GM12878 (cell line): ENCODE results near the gene GRIK1. TPM values are rescaled to one million over a fixed set of nuclear protein-coding genes. Genes with fewer than 3 reads are reported as not detected.

Experiments
- ATAC-seq: fragments of 200-7000 bp; cut with Tn5 transposase; 3 replicates; pipeline ENCODE4 v1.9.1; 2020; ENCODE audit warnings: mild to moderate bottlenecking, moderate library complexity
- BruUV-seq: library from RNA; stranded (reverse); fragments of 400-500 nt; replicated peaks from 2 replicates; lab custom pipeline; 2021; lab: Mats Ljungman, UMichigan
- CTCF ChIA-PET: fragments of 300-600 bp; sonication (Branson Sonifier 250); formaldehyde crosslinking; extraction: SDS; loops from one replicate; lab custom pipeline; 2021; ENCODE audit warnings: inconsistent platforms; lab: Yijun Ruan, JAX
- POLR2A ChIA-PET: fragments of 350-600 bp; formaldehyde crosslinking; extraction: SDS; loops from one replicate; lab custom pipeline; 2021; ENCODE audit warnings: inconsistent platforms; lab: Charles Lee
- RAD21 ChIA-PET: fragments of 300-600 bp; sonication (Branson Sonifier 250); formaldehyde crosslinking; loops from one replicate; lab custom pipeline; 2023; ENCODE audit warnings: antibody characterized with exemption; ENCODE audit not compliant: unreplicated experiment; lab: Charles Lee
- SMC1A ChIA-PET: fragments of 300-600 bp; sonication (Branson Sonifier 250); formaldehyde crosslinking; loops from one replicate; lab custom pipeline; 2023; ENCODE audit not compliant: unreplicated experiment, uncharacterized antibody; lab: Charles Lee
- DNase-seq: peaks from one replicate; pipeline ENCODE4 v3.0.0-alpha.2; 2011; ENCODE audit warnings: low read depth, low spot score
- FAIRE-seq: peaks from 3 replicates; lab custom pipeline; 2011; peaks lifted over from hg19 to GRCh38; lab: Jason Lieb, UNC
- H2AFZ ChIP-seq: 2 replicates; pipeline ENCODE4 v1.6.0; 2011; ENCODE audit warnings: low read depth, low read length, control low read depth; ENCODE audit not compliant: control insufficient read depth
- H3K27ac ChIP-seq: 2 replicates; pipeline ENCODE4 v1.5.1; 2011; ENCODE audit warnings: control low read depth; ENCODE audit not compliant: control insufficient read depth, insufficient read depth
- H3K27me3 ChIP-seq, 2 experiments: replicated peaks in 1 of 2; 2 replicates each; pipeline versions ENCODE4 v1.6.0 to v1.6.1; 2011; ENCODE audit warnings: low read length in 1 of 2; ENCODE audit not compliant: control insufficient read depth in 2 of 2, insufficient read depth in 2 of 2
- H3K36me3 ChIP-seq, 2 experiments: 2 replicates each; pipeline ENCODE4 v1.5.1; 2011; ENCODE audit warnings: low read length in 1 of 2; ENCODE audit not compliant: control insufficient read depth in 2 of 2, insufficient read depth in 2 of 2
- H3K4me1 ChIP-seq: 2 replicates; pipeline ENCODE4 v1.6.1; 2011; ENCODE audit warnings: mild to moderate bottlenecking, low read length, moderate library complexity, mixed read lengths; ENCODE audit not compliant: control insufficient read depth, insufficient read depth
- H3K4me2 ChIP-seq: 2 replicates; pipeline ENCODE4 v1.6.0; 2011; ENCODE audit warnings: control low read depth; ENCODE audit not compliant: control insufficient read depth, insufficient read depth
- H3K4me3 ChIP-seq: fragments of 200-600 bp; sonication (generic); 2 replicates; pipeline ENCODE4 v1.5.1; 2016
- H3K79me2 ChIP-seq: 2 replicates; pipeline ENCODE4 v1.6.0; 2011; ENCODE audit warnings: low read length; ENCODE audit not compliant: control insufficient read depth, insufficient read depth
- H3K9ac ChIP-seq: 2 replicates; pipeline ENCODE4 v1.8.0; 2011; ENCODE audit warnings: low read length, control low read depth, mixed read lengths; ENCODE audit not compliant: control insufficient read depth, insufficient read depth
- H3K9me3 ChIP-seq: replicated peaks from 3 replicates; pipeline ENCODE4 v1.5.1; 2011; ENCODE audit warnings: mild to moderate bottlenecking, low read length; ENCODE audit not compliant: control insufficient read depth, insufficient read depth
- H4K20me1 ChIP-seq: 2 replicates; pipeline ENCODE4 v1.6.0; 2011; ENCODE audit not compliant: control insufficient read depth, insufficient read depth
- BHLHE40 ChIP-seq, 2 experiments: fragments of 450-650 bp in 1 of 2; IDR thresholded peaks; 2 replicates each; pipeline ENCODE4 v1.6.1; 2011 to 2017; ENCODE audit warnings: low read depth in 2 of 2, borderline replicate concordance in 1 of 2, improper control_type of control experiment in 1 of 2, low read length in 1 of 2, mild to moderate bottlenecking in 1 of 2
- GATAD2B ChIP-seq: fragments of 450-650 bp; conservative IDR thresholded peaks from 2 replicates; pipeline ENCODE4 v1.6.1; 2017; ENCODE audit warnings: low read depth, mild to moderate bottlenecking, moderate library complexity
- MXI1 ChIP-seq: fragments of 150-350 bp; IDR thresholded peaks from 2 replicates; pipeline ENCODE4 v1.6.1; 2011; ENCODE audit warnings: low read depth, mild to moderate bottlenecking, inconsistent platforms, low read length, improper control_type of control experiment
- MYB ChIP-seq: fragments of 150-350 bp; IDR thresholded peaks from 2 replicates; pipeline ENCODE4 v1.6.1; 2014; ENCODE audit warnings: mild to moderate bottlenecking, low read depth, low read length, borderline replicate concordance
- NRF1 ChIP-seq: conservative IDR thresholded peaks from 2 replicates; pipeline ENCODE4 v1.6.1; 2011; ENCODE audit warnings: mild to moderate bottlenecking, low read depth, low read length, improper control_type of control experiment
- SREBF2 ChIP-seq: IDR thresholded peaks from 2 replicates; pipeline ENCODE4 v1.6.1; 2012; ENCODE audit warnings: mild to moderate bottlenecking, low read length
- WGBS: methylation state at CpG from one replicate; pipeline ENCODE4 v1.1.6; 2016; ENCODE audit warnings: low lambda C conversion rate; ENCODE audit not compliant: insufficient replicate concordance, insufficient coverage; ENCODE audit errors: missing lambda C conversion rate; 5-methylcytosine and 5-hydroxymethylcytosine counted together
- in situ Hi-C: fragments of 300-500 bp; cut with MboI; formaldehyde crosslinking; loops from 9 replicates; pipeline ENCODE4 v1.14.3; 2018; ENCODE audit warnings: mixed read lengths
- intact Hi-C: fragments of 100-400 bp; cut with micrococcal nuclease; formaldehyde crosslinking; loops from one replicate; pipeline ENCODE4 v1.14.2; 2022; ENCODE audit not compliant: unreplicated experiment
- polyA plus RNA-seq, 11 experiments: library from polyadenylated mRNA; depleted of rRNA in 4 of 11; unstranded in 6 of 11; stranded (reverse) in 5 of 11; fragments of >200 nt; fragmentation: Nextera tagmentation in 4 of 11; fragmentation: Illumina TruSeq in 1 of 11; extraction: Ambion mirVana in 4 of 11; extraction: Trizol in 1 of 11; gene quantifications; 1 replicate in 1 of 11; 2 replicates in 10 of 11; pipeline versions ENCODE4 v1.2.1 to v1.2.3, GENCODE V29; 2011 to 2016; ENCODE audit warnings: inconsistent platforms in 2 of 11, missing spikeins in 2 of 11, low read depth in 1 of 11
- total RNA-seq, 4 experiments: library from RNA; depleted of rRNA in 3 of 4; stranded (reverse); fragments of >200 nt in 3 of 4; fragmentation: Illumina TruSeq in 1 of 4; extraction: Trizol in 1 of 4; gene quantifications; 2 replicates each; pipeline versions ENCODE4 v1.2.1 to v1.2.3, GENCODE V29; 2013 to 2021
- TF ChIP-seq, protein P1 (sequence below): fragments of 450-650 bp; IDR thresholded peaks from 2 replicates; pipeline ENCODE4 v1.6.1; 2017; ENCODE audit warnings: mild to moderate bottlenecking

GRIK1 gene
- total and polyA plus RNA-seq, 10 of the 15 experiments (the other 5 are each of a cell fraction or from before 2014, with no cell fraction given), result 0.05 to 0.13 (median 0.09) TPM; not detected in 7

DNA sequence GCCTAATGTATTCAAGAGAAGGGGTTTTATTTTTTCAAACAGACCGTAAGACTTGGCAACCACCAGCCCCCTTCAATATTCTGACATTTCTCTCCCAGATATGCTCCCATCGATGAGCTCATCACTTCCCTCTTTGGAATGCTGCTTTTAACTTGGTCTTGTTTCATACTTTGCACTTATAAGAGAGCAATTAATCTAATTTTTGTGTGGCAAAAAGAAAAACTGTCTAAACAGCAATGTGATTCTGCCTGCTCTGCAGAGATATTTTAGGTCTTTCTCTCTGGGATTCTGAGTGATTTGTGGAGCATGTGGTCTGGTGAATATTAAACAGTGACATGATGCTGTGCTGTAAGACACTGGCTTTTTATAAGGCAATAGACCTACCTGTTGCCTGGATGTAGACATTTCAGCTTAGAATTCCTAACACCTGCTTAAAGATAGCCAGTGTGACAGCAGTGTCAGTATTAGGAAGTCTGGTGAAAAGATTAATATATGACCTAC, 356.3 kb downstream of the GRIK1 start:
- no peaks in the 10 kb centered on the region for H3K79me2 ChIP-seq
- WGBS, result 78% methylated on average over 2 of the region's 2 CpGs
- H3K27me3 ChIP-seq, result no peaks in the 10 kb centered on the region
- ChIA-PET POLR2A (no interaction called here), RAD21 (no interaction called here), CTCF (no interaction called here), SMC1A (interaction anchor here (0.6 kb wide), 1 partner anchor 11 kb away, joined by 3 read pairs; no protein-coding TSS in a partner anchor)
- no peak overlapping the region for H2AFZ ChIP-seq
- H3K36me3 ChIP-seq, result no peaks in the 10 kb centered on the region
- no peak for ATAC-seq
- H3K9ac ChIP-seq, result no peak overlapping the region
- no peak for TF ChIP-seq SREBF2
- no peak for TF ChIP-seq MXI1
- TF ChIP-seq, protein P1, sequence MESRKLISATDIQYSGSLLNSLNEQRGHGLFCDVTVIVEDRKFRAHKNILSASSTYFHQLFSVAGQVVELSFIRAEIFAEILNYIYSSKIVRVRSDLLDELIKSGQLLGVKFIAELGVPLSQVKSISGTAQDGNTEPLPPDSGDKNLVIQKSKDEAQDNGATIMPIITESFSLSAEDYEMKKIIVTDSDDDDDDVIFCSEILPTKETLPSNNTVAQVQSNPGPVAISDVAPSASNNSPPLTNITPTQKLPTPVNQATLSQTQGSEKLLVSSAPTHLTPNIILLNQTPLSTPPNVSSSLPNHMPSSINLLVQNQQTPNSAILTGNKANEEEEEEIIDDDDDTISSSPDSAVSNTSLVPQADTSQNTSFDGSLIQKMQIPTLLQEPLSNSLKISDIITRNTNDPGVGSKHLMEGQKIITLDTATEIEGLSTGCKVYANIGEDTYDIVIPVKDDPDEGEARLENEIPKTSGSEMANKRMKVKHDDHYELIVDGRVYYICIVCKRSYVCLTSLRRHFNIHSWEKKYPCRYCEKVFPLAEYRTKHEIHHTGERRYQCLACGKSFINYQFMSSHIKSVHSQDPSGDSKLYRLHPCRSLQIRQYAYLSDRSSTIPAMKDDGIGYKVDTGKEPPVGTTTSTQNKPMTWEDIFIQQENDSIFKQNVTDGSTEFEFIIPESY, result no peak
- TF ChIP-seq GATAD2B, result no peak
- TF ChIP-seq MYB, result no peak
- no peak for TF ChIP-seq BHLHE40 (IDR thresholded peaks at IDR 0.05; ENCODE audit: borderline replicate concordance in 1 of 2, low read depth in 2 of 2, low read length in 1 of 2)
- no peak for TF ChIP-seq NRF1
- no peak overlapping the region for H3K4me2 ChIP-seq
- no peaks in the 10 kb centered on the region for H3K9me3 ChIP-seq
- no peak overlapping the region for H3K27ac ChIP-seq
- intact Hi-C loops, result no loop called here
- BruUV-seq, result no TSS peak
- no peak for DNase-seq
- H4K20me1 ChIP-seq, result no peaks in the 10 kb centered on the region
- in situ Hi-C loops, result no loop called here
- FAIRE-seq, result no peak
- no peak overlapping the region for H3K4me3 ChIP-seq
- H3K4me1 ChIP-seq, result no peaks in the 10 kb centered on the region
